ENCODE data around the gene NFIB.

- TF ChIP-seq CTCF (optimal IDR thresholded peaks at IDR 0.05 in 1 of 3, IDR thresholded peaks at IDR 0.05 in 1 of 3, conservative IDR thresholded peaks at IDR 0.05 in 1 of 3; ENCODE audit: extremely low read depth in 1 of 3, insufficient read depth in 2 of 3, low read length in 3 of 3) = no peak
- no peak for TF ChIP-seq EZH2 (IDR thresholded peaks at IDR 0.05; ENCODE audit: low read length)
Observed at GRCh38 chr9:14240537-14240936, 73.4 kb downstream of the NFIB start.

Measured in keratinocyte (primary cell).